HepG2 (cell line): ENCODE measurements around the gene TIFAB.

Experiments used
- CREB3 ChIP-seq: sonication (generic); formaldehyde crosslinking; IDR thresholded peaks from 2 replicates; pipeline ENCODE4 v1.5.0; 2020; ENCODE audit warnings: missing genetic modification reagents
- CTCF ChIP-seq: sonication (generic); formaldehyde crosslinking; IDR thresholded peaks from 2 replicates; pipeline ENCODE4 v1.5.0; 2020; ENCODE audit warnings: mild to moderate bottlenecking, missing genetic modification reagents, moderate library complexity
- ETV5 ChIP-seq: IDR thresholded peaks from 2 replicates; pipeline ENCODE4 v1.6.1; 2018; ENCODE audit warnings: missing biosample characterization, missing genetic modification reagents, inconsistent platforms, borderline replicate concordance
- EZH2 ChIP-seq: conservative IDR thresholded peaks from 2 replicates; pipeline ENCODE4 v1.6.1; 2012; ENCODE audit warnings: mild to moderate bottlenecking, low read depth, low read length, moderate library complexity
- JUND ChIP-seq: sonication (generic); formaldehyde crosslinking; IDR thresholded peaks from 2 replicates; pipeline ENCODE4 v1.8.0; 2022; ENCODE audit warnings: mild to moderate bottlenecking, missing genetic modification reagents
- KAT8 ChIP-seq: IDR thresholded peaks from 2 replicates; pipeline ENCODE4 v1.6.1; 2016; ENCODE audit warnings: missing genetic modification reagents, missing compliant biosample characterization
- POLR2A ChIP-seq, 2 experiments: IDR thresholded peaks; 2 replicates each; pipeline ENCODE4 v1.6.1; 2011; ENCODE audit warnings: low read depth in 2 of 2, low read length in 2 of 2, mild to moderate bottlenecking in 1 of 2, moderate library complexity in 1 of 2; ENCODE audit not compliant: insufficient read depth in 1 of 2
- ZFX ChIP-seq: sonication (generic); formaldehyde crosslinking; IDR thresholded peaks from 2 replicates; pipeline ENCODE4 v1.4.0; 2020; ENCODE audit warnings: mild to moderate bottlenecking, low read depth, missing genetic modification reagents, moderate library complexity

- no peak for TF ChIP-seq EZH2
- no peak for TF ChIP-seq ETV5
- TF ChIP-seq KAT8 (CRISPR knock-in tag), result no peak
- no peak for TF ChIP-seq ZFX
- TF ChIP-seq POLR2A (IDR thresholded peaks at IDR 0.05; ENCODE audit: insufficient read depth in 1 of 2, low read depth in 2 of 2, low read length in 2 of 2), result no peak
- no peak for TF ChIP-seq JUND (CRISPR knock-in tag)
- no peak for TF ChIP-seq CREB3
- TF ChIP-seq CTCF (CRISPR knock-in tag), result no peak
These were observed 38.9 kb upstream of the TIFAB start for GRCh38 chr5:135491038-135491551.
